ENCODE data around the gene NEXMIF. TPM values are rescaled to one million over a fixed set of nuclear protein-coding genes. Genes with fewer than 3 reads are reported as not detected.

NEXMIF gene
- polyA plus RNA-seq, 1 of the 3 experiments (the other 2 are of a cell fraction): under 0.01 TPM

- POLR2A ChIA-PET: no interaction called here
- H3K27me3 ChIP-seq (ENCODE audit: insufficient read depth): no peaks in the 10 kb centered on the region
- H3K36me3 ChIP-seq (replicated peaks in 1 of 2; ENCODE audit: control insufficient read depth in 1 of 2, insufficient read depth in 2 of 2, low read length in 1 of 2): no peaks in the 10 kb centered on the region
- 0% methylated on average over 2 of the region's 2 CpGs for WGBS (ENCODE audit: low lambda C conversion rate)
- H3K9me2 ChIP-seq: no peaks in the 10 kb centered on the region
- no peak overlapping the region for H2AFZ ChIP-seq (ENCODE audit: low read depth)
- TF ChIP-seq EP300 (IDR thresholded peaks at IDR 0.05; ENCODE audit: borderline replicate concordance in 1 of 2, low read depth in 1 of 2, low read length in 1 of 2): no peak
- no peak for TF ChIP-seq MEF2A (IDR thresholded peaks at IDR 0.05; ENCODE audit: borderline replicate concordance, low read depth)
- no peak for TF ChIP-seq NRF1 (IDR thresholded peaks at IDR 0.05; ENCODE audit: low read depth, low read length)
- no peak for TF ChIP-seq ELF1 (IDR thresholded peaks at IDR 0.05)
- CTCF ChIA-PET: no interaction called here
- no peaks in the 10 kb centered on the region for H3K4me1 ChIP-seq (ENCODE audit: control insufficient read depth in 1 of 2, insufficient read depth in 2 of 2, low read depth in 1 of 2, low read length in 1 of 2)
- no peaks in the 10 kb centered on the region for H3K9me3 ChIP-seq
- H3K4me2 ChIP-seq: no peak overlapping the region
- H4K20me1 ChIP-seq (ENCODE audit: insufficient read depth): no peaks in the 10 kb centered on the region
- H3K79me2 ChIP-seq (ENCODE audit: insufficient read depth): no peaks in the 10 kb centered on the region
- H3K27ac ChIP-seq (ENCODE audit: low read depth in 2 of 2, low read length in 1 of 2): no peak overlapping the region
- no peak for DNase-seq
- H3K9ac ChIP-seq: no peak overlapping the region
- no peaks in the 10 kb centered on the region for H3F3A ChIP-seq (replicated peaks; ENCODE audit: insufficient read depth)
- no peak overlapping the region for H3K4me3 ChIP-seq (ENCODE audit: low read depth in 2 of 2, low read length in 1 of 2)
Observed at GRCh38 chrX:74902806-74903205, 22.4 kb downstream of the NEXMIF start.

- Histone ChIP-seq H3K9me3 (no peaks in the 10 kb centered on the region), H3K4me3 (ENCODE audit: low read depth in 2 of 2, low read length in 1 of 2) (no peak overlapping the region), H3K9me2 (no peaks in the 10 kb centered on the region), H3K9ac (no peak overlapping the region), H3K4me1 (ENCODE audit: control insufficient read depth in 1 of 2, insufficient read depth in 2 of 2, low read depth in 1 of 2, low read length in 1 of 2) (no peaks in the 10 kb centered on the region), H3K27me3 (ENCODE audit: insufficient read depth) (no peaks in the 10 kb centered on the region), H3F3A (replicated peaks; ENCODE audit: insufficient read depth) (no peaks in the 10 kb centered on the region), H3K27ac (ENCODE audit: low read depth in 2 of 2, low read length in 1 of 2) (no peak overlapping the region), H3K79me2 (ENCODE audit: insufficient read depth) (no peaks in the 10 kb centered on the region), H3K4me2 (no peak overlapping the region), H2AFZ (ENCODE audit: low read depth) (no peak overlapping the region), H3K36me3 (replicated peaks in 1 of 2; ENCODE audit: control insufficient read depth in 1 of 2, insufficient read depth in 2 of 2, low read length in 1 of 2) (no peaks in the 10 kb centered on the region), H4K20me1 (ENCODE audit: insufficient read depth) (no peaks in the 10 kb centered on the region)
- ChIA-PET POLR2A (no interaction called here), CTCF (no interaction called here)
- TF ChIP-seq GATA2 (CRISPR knock-in tag; IDR thresholded peaks at IDR 0.05) (no peak), FOXM1 (IDR thresholded peaks at IDR 0.05; ENCODE audit: low read depth) (no peak), ZBTB33 (IDR thresholded peaks at IDR 0.05; ENCODE audit: borderline replicate concordance, low read depth) (no peak), CHD2 (IDR thresholded peaks at IDR 0.05; ENCODE audit: low read length, partially characterized antibody) (no peak), RFX5 (IDR thresholded peaks at IDR 0.05; ENCODE audit: low read length) (no peak), IRF3 (IDR thresholded peaks at IDR 0.05; ENCODE audit: low read depth, low read length) (no peak), RXRA (IDR thresholded peaks at IDR 0.05; ENCODE audit: borderline replicate concordance, low read depth) (no peak), ELF1 (IDR thresholded peaks at IDR 0.05) (no peak), REST (IDR thresholded peaks at IDR 0.05; ENCODE audit: low read depth, low read length) (no peak), NRF1 (IDR thresholded peaks at IDR 0.05; ENCODE audit: low read depth, low read length) (no peak), GABPA (IDR thresholded peaks at IDR 0.05; ENCODE audit: low read depth) (no peak), MXI1 (IDR thresholded peaks at IDR 0.05; ENCODE audit: low read depth, low read length) (no peak), MAX (IDR thresholded peaks at IDR 0.05; ENCODE audit: low read depth) (no peak), YY1 (IDR thresholded peaks at IDR 0.05; ENCODE audit: low read depth) (no peak), FOXJ3 (CRISPR knock-in tag; IDR thresholded peaks at IDR 0.05) (no peak), EZH2phosphoT487 (IDR thresholded peaks at IDR 0.05; ENCODE audit: borderline replicate concordance, low read depth) (no peak), NFIC (IDR thresholded peaks at IDR 0.05; ENCODE audit: borderline replicate concordance) (no peak)
- no peak for DNase-seq
- WGBS (ENCODE audit: low lambda C conversion rate): 8% methylated on average over 3 of the region's 3 CpGs
Observed at GRCh38 chrX:74892561-74892960, 32.7 kb downstream of the NEXMIF start.
